Tibial nerve (tissue), 3 donors: ENCODE data around the gene STING1.

Experiments
- POLR2A ChIP-seq, 2 donors: fragments of 450-650 bp; IDR thresholded peaks; one replicate each; pipeline ENCODE4 v1.6.1; 2017; ENCODE audit warnings: antibody characterized with exemption in 2 of 2, mild to moderate bottlenecking in 2 of 2, moderate library complexity in 2 of 2
- TF ChIP-seq, protein P1 (sequence below), 5 experiments: fragments of 200-600 bp in 3 of 5; fragments of 450-650 bp in 2 of 5; sonication (generic) in 3 of 5; IDR thresholded peaks; one replicate each; pipeline ENCODE4 v1.5.1; 2016 to 2019; ENCODE audit warnings: antibody characterized with exemption in 5 of 5, mild to moderate bottlenecking in 3 of 5, moderate library complexity in 2 of 5

DNA sequence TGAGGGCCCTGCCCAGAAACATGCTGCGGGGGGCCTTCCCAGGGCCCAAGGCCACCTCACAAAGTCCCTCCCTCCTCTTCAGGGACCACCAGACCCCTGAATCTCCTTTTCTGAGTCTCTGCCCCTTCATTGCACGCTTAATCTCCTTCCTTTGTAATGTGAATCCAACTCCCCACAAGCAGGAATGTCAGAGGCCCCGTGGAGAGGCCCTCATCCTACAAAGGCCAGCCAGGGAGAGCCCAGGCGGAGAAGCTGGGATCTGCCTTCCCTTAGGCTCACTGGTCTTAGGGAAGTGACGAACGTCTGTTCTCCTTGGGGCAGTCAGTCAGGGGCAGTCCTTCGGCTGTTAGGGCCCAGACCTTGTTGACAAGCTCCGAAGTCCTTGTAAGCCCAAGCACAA, 9.5 kb downstream of the STING1 start:
- TF ChIP-seq, protein P1, sequence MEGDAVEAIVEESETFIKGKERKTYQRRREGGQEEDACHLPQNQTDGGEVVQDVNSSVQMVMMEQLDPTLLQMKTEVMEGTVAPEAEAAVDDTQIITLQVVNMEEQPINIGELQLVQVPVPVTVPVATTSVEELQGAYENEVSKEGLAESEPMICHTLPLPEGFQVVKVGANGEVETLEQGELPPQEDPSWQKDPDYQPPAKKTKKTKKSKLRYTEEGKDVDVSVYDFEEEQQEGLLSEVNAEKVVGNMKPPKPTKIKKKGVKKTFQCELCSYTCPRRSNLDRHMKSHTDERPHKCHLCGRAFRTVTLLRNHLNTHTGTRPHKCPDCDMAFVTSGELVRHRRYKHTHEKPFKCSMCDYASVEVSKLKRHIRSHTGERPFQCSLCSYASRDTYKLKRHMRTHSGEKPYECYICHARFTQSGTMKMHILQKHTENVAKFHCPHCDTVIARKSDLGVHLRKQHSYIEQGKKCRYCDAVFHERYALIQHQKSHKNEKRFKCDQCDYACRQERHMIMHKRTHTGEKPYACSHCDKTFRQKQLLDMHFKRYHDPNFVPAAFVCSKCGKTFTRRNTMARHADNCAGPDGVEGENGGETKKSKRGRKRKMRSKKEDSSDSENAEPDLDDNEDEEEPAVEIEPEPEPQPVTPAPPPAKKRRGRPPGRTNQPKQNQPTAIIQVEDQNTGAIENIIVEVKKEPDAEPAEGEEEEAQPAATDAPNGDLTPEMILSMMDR (IDR thresholded peaks at IDR 0.05): no peak
- no peak for TF ChIP-seq POLR2A (IDR thresholded peaks at IDR 0.05)
